K562 (cell line): Measurements from ENCODE around the gene FTH1.

Experiments
- BHLHE40 ChIP-seq: IDR thresholded peaks from 2 replicates; pipeline ENCODE4 v1.6.1; 2011; ENCODE audit warnings: low read length, improper control_type of control experiment
- CHD2 ChIP-seq: IDR thresholded peaks from 2 replicates; pipeline ENCODE4 v1.6.1; 2011; ENCODE audit warnings: low read depth, low read length
- CTCF ChIP-seq, 3 experiments: IDR thresholded peaks in 2 of 3; conservative IDR thresholded peaks in 1 of 3; 2 replicates each; pipeline ENCODE4 v1.5.1; 2011 to 2012; ENCODE audit warnings: low read length in 3 of 3, mild to moderate bottlenecking in 3 of 3, control low read depth in 2 of 3, improper control_type of control experiment in 1 of 3, inconsistent platforms in 1 of 3, low read depth in 1 of 3, mixed read lengths in 1 of 3, moderate library complexity in 1 of 3; ENCODE audit not compliant: insufficient read depth in 2 of 3
- EP300 ChIP-seq: IDR thresholded peaks from 2 replicates; pipeline ENCODE4 v1.6.1; 2012; ENCODE audit warnings: low read length, improper control_type of control experiment
- HDAC1 ChIP-seq, 2 experiments: fragments of 450-650 bp; IDR thresholded peaks; 2 replicates each; pipeline ENCODE4 v1.6.1; 2016 to 2017; ENCODE audit warnings: inconsistent platforms in 1 of 2, mild to moderate bottlenecking in 1 of 2, moderate library complexity in 1 of 2
- JUN ChIP-seq, 2 experiments: sonication (generic) in 1 of 2; formaldehyde crosslinking in 1 of 2; IDR thresholded peaks; 2 replicates each; pipeline versions ENCODE4 v1.6.1 to v1.8.0; 2012 to 2022; ENCODE audit warnings: borderline replicate concordance in 2 of 2, mild to moderate bottlenecking in 2 of 2, improper control_type of control experiment in 1 of 2, low read depth in 1 of 2, low read length in 1 of 2, missing genetic modification reagents in 1 of 2
- NFYB ChIP-seq: IDR thresholded peaks from 2 replicates; pipeline ENCODE4 v1.6.1; 2011; ENCODE audit warnings: mild to moderate bottlenecking, moderate library complexity; ENCODE audit not compliant: insufficient read length; ENCODE audit errors: extremely low read depth
- POLR3A ChIP-seq: IDR thresholded peaks from 2 replicates; pipeline ENCODE4 v1.6.1; 2011; ENCODE audit warnings: borderline replicate concordance, mild to moderate bottlenecking, moderate library complexity; ENCODE audit not compliant: insufficient read length, insufficient read depth; ENCODE audit errors: extremely low read depth
- RAD21 ChIP-seq, 2 experiments: fragments of 250-450 bp in 1 of 2; fragments of 450-650 bp in 1 of 2; sonication (Bioruptor Pico) in 1 of 2; formaldehyde crosslinking in 1 of 2; IDR thresholded peaks in 1 of 2; conservative IDR thresholded peaks in 1 of 2; 2 replicates each; pipeline versions ENCODE4 v1.4.0 to v1.8.0; 2020 to 2022; ENCODE audit warnings: mild to moderate bottlenecking in 2 of 2, moderate library complexity in 1 of 2
- RFX5 ChIP-seq: IDR thresholded peaks from 2 replicates; pipeline ENCODE4 v1.6.1; 2011; ENCODE audit warnings: low read depth, mild to moderate bottlenecking, improper control_type of control experiment, low read length
- ZKSCAN1 ChIP-seq: fragments of 150-350 bp; IDR thresholded peaks from 2 replicates; pipeline ENCODE4 v1.6.1; 2016; ENCODE audit warnings: low read depth, low read length
- ZNF639 ChIP-seq, 2 experiments: fragments of 200-800 bp in 1 of 2; sonication (Bioruptor generic) in 1 of 2; sonication (generic) in 1 of 2; formaldehyde crosslinking in 1 of 2; IDR thresholded peaks in 1 of 2; conservative IDR thresholded peaks in 1 of 2; 2 replicates each; pipeline versions ENCODE4 v1.5.0 to v1.6.1; 2016 to 2020; ENCODE audit warnings: missing compliant biosample characterization in 1 of 2, missing genetic modification characterization in 1 of 2, missing genetic modification reagents in 1 of 2

GRCh38 chr11:61960532-61960931 lies 6.9 kb downstream of the FTH1 start:
- TF ChIP-seq ZKSCAN1, result no peak
- TF ChIP-seq EP300, result no peak
- TF ChIP-seq ZNF639 (CRISPR knock-in tag; conservative IDR thresholded peaks at IDR 0.05 in 1 of 2, IDR thresholded peaks at IDR 0.05 in 1 of 2), result no peak
- no peak for TF ChIP-seq CTCF (IDR thresholded peaks at IDR 0.05 in 2 of 3, conservative IDR thresholded peaks at IDR 0.05 in 1 of 3; ENCODE audit: insufficient read depth in 2 of 3, low read depth in 1 of 3, low read length in 3 of 3)
- TF ChIP-seq RAD21 (CRISPR knock-in tag; conservative IDR thresholded peaks at IDR 0.05 in 1 of 2, IDR thresholded peaks at IDR 0.05 in 1 of 2), result no peak
- no peak for TF ChIP-seq HDAC1 (IDR thresholded peaks at IDR 0.05)
- no peak for TF ChIP-seq NFYB
- no peak for TF ChIP-seq CHD2
- no peak for TF ChIP-seq POLR3A
- TF ChIP-seq BHLHE40, result no peak
- no peak for TF ChIP-seq JUN (IDR thresholded peaks at IDR 0.05; ENCODE audit: borderline replicate concordance, low read depth, low read length)
- TF ChIP-seq JUN (CRISPR knock-in tag; IDR thresholded peaks at IDR 0.05; ENCODE audit: borderline replicate concordance), result no peak
- TF ChIP-seq RFX5, result no peak
